MM.1S (cell line): ENCODE measurements around the gene SPATA9.

Experiments used
- CTCF ChIP-seq: fragments of 300-600 bp; sonication (generic); IDR thresholded peaks from 2 replicates; pipeline ENCODE4 v1.5.1; 2016; ENCODE audit warnings: antibody characterized with exemption, low read length, mixed read lengths
- EZH2 ChIP-seq: fragments of 300-600 bp; sonication (generic); optimal IDR thresholded peaks from 2 replicates; pipeline ENCODE3; 2017; ENCODE audit warnings: low read depth, mild to moderate bottlenecking, antibody characterized with exemption, low read length, mixed read lengths
- EZH2phosphoT487 ChIP-seq: fragments of 300-600 bp; sonication (generic); IDR thresholded peaks from 2 replicates; pipeline ENCODE4 v1.6.1; 2018; ENCODE audit warnings: antibody characterized with exemption, low read length

GRCh38 chr5:95634081-95634480 is 48.7 kb downstream of the SPATA9 start:
- TF ChIP-seq CTCF (no peak), EZH2 (no peak), EZH2phosphoT487 (no peak)
